ENCODE measurements around the gene TMEM19. TPM values are rescaled to one million over a fixed set of nuclear protein-coding genes. Genes with fewer than 3 reads are reported as not detected.

TMEM19 gene
- 14.3 and 17.5 TPM in 2 replicates for total RNA-seq (2014; rRNA removed)
- Bru-seq, nascent RNA: percentile 56 among the genes with signal in this experiment
- percentile 82 among the genes with signal in this experiment for BruChase-seq, experiment 1, labeled RNA remaining after a 6-hour chase
- percentile 66 among the genes with signal in this experiment for BruChase-seq, experiment 2, labeled RNA remaining after a 2-hour chase
- long read RNA-seq, full-length matches to known transcripts: 20 of 36 reads
- long read RNA-seq, partial matches to known transcripts: 1 of 36 reads
- long read RNA-seq, other reads (novel, unspliced or antisense): 15 of 36 reads

GRCh38 chr12:71685914-71686657, at the start of gene TMEM19:
Gene TMEM19, plus strand, starts transcription at chr12:71686082. Its CDS starts 599 bp downstream, at chr12:71686681.
- Histone ChIP-seq H3K27me3 (ENCODE audit: low read length) (no peaks in the 10 kb centered on the region), H3K4me1 (ENCODE audit: insufficient read depth, low read length) (peaks cover 25% of the 10 kb centered on the region), H2AFZ (ENCODE audit: low read length) (peak within 1 kb of the TSS; percentile 91), H3K9ac (ENCODE audit: low read length) (peak within 1 kb of the TSS; percentile 83), H3K79me2 (ENCODE audit: low read length) (peaks cover 19% of the 10 kb centered on the region), H3K27ac (ENCODE audit: low read length) (peak within 1 kb of the TSS; percentile 67), H3K4me3 (ENCODE audit: low read length) (peak within 1 kb of the TSS; percentile 69), H3K9me3 (ENCODE audit: low read length) (no peaks in the 10 kb centered on the region), H3K9me2 (replicated peaks; ENCODE audit: low read length) (no peaks in the 10 kb centered on the region), H3K36me3 (ENCODE audit: low read depth, low read length) (no peaks in the 10 kb centered on the region), H3K4me2 (ENCODE audit: low read length) (peak within 1 kb of the TSS; percentile 90), H4K20me1 (ENCODE audit: low read length) (no peaks in the 10 kb centered on the region), H3F3A (ENCODE audit: low read length, unreplicated experiment) (no peaks in the 10 kb centered on the region)
- CTCF ChIA-PET: interaction anchor here (0.5 to 1.9 kb wide), 9 partner anchors 17 to 932 kb away, joined by 3 to 24 read pairs (median 4); partner anchors contain the start of genes RAB21 and ZFC3H1
- intact Hi-C loops (cut with micrococcal nuclease): loop anchor here (1.0 to 2.0 kb wide), 3 partner anchors 23 to 61 kb away; partner anchors contain the start of gene ZFC3H1
- ATAC-seq: peak; percentile 94
- BruUV-seq (replicated peaks): no TSS peak
- no peak for TF ChIP-seq EZH2 (IDR thresholded peaks at IDR 0.05; ENCODE audit: low read length, unreplicated experiment)
- TF ChIP-seq CTCF (conservative IDR thresholded peaks at IDR 0.05; ENCODE audit: low read depth, low read length): peak; percentile 43
- no peak for TF ChIP-seq EZH2phosphoT487 (IDR thresholded peaks at IDR 0.05; ENCODE audit: borderline replicate concordance, low read length)
- POLR2A ChIA-PET (ENCODE audit: unreplicated experiment): interaction anchor here (0.5 to 1.2 kb wide), 5 partner anchors 22 to 2000 kb away, joined by 3 to 8 read pairs (median 3); partner anchors contain the start of gene THAP2
- DNase-seq: peak; percentile 91

- CTCF ChIA-PET: interaction anchor here (0.6 to 1.4 kb wide), 6 partner anchors 9 to 134 kb away, joined by 3 to 17 read pairs (median 5); partner anchors contain the start of genes THAP2 and TMEM19
- no peaks in the 10 kb centered on the region for H3F3A ChIP-seq (ENCODE audit: low read length, unreplicated experiment)
- H3K4me2 ChIP-seq (ENCODE audit: low read length): no peak overlapping the region
- H3K4me1 ChIP-seq (ENCODE audit: insufficient read depth, low read length): no peaks in the 10 kb centered on the region
- no peak overlapping the region for H3K27ac ChIP-seq (ENCODE audit: low read length)
- H3K27me3 ChIP-seq (ENCODE audit: low read length): no peaks in the 10 kb centered on the region
- BruUV-seq (replicated peaks): no TSS peak
- H3K4me3 ChIP-seq (ENCODE audit: low read length): no peak overlapping the region
- no peak overlapping the region for H3K9ac ChIP-seq (ENCODE audit: low read length)
- H3K9me3 ChIP-seq (ENCODE audit: low read length): no peaks in the 10 kb centered on the region
- intact Hi-C loops (cut with micrococcal nuclease): loop anchor here (1.0 to 10.0 kb wide), 2 partner anchors 220 to 422 kb away; no protein-coding TSS in a partner anchor
- peak; percentile 48; the same call in 1 of the 2 replicates for ATAC-seq
- TF ChIP-seq EZH2phosphoT487 (IDR thresholded peaks at IDR 0.05; ENCODE audit: borderline replicate concordance, low read length) (no peak), CTCF (conservative IDR thresholded peaks at IDR 0.05; ENCODE audit: low read depth, low read length) (peak; percentile 87)
- H4K20me1 ChIP-seq (ENCODE audit: low read length): no peaks in the 10 kb centered on the region
- peaks cover 57% of the 10 kb centered on the region for H3K36me3 ChIP-seq (ENCODE audit: low read depth, low read length)
- POLR2A ChIA-PET (ENCODE audit: unreplicated experiment): no interaction called here
- H3K79me2 ChIP-seq (ENCODE audit: low read length): no peaks in the 10 kb centered on the region
- peak; percentile 84 for DNase-seq
- H2AFZ ChIP-seq (ENCODE audit: low read length): no peak overlapping the region
- H3K9me2 ChIP-seq (replicated peaks; ENCODE audit: low read length): no peaks in the 10 kb centered on the region
Observed at GRCh38 chr12:71636704-71637115, 49.2 kb upstream of the TMEM19 start.

All from PC-3 (cell line).